SK-N-SH treated with all-trans-retinoic acid at 6 μM for 48 hours (cell line): ENCODE measurements around the gene IFT52.

ENCODE experiments used
- CREB5 ChIP-seq: fragments of 250-450 bp; sonication (Bioruptor Pico); IDR thresholded peaks from 2 replicates; pipeline ENCODE4 v1.5.1; 2020; ENCODE audit warnings: low read depth, mild to moderate bottlenecking, moderate library complexity
- GLIS3 ChIP-seq: fragments of 250-450 bp; sonication (Bioruptor Pico); IDR thresholded peaks from 2 replicates; pipeline ENCODE4 v1.5.0; 2020; ENCODE audit warnings: mild to moderate bottlenecking, moderate library complexity
- ISL1 ChIP-seq: fragments of 250-450 bp; sonication (Bioruptor Pico); IDR thresholded peaks from 2 replicates; pipeline ENCODE4 v2.1.2; 2022; ENCODE audit warnings: mild to moderate bottlenecking, moderate library complexity
- OSR1 ChIP-seq: fragments of 250-450 bp; sonication (Bioruptor Pico); IDR thresholded peaks from 2 replicates; pipeline ENCODE4 v1.8.0; 2022; ENCODE audit warnings: moderate library complexity, mild to moderate bottlenecking, inconsistent platforms
- ZFP3 ChIP-seq: fragments of 250-450 bp; sonication (Bioruptor Pico); IDR thresholded peaks from 2 replicates; pipeline ENCODE4 v1.5.0; 2020; ENCODE audit warnings: mild to moderate bottlenecking, moderate library complexity

- no peak for TF ChIP-seq ZFP3 (CRISPR knock-in tag)
- TF ChIP-seq GLIS3 (CRISPR knock-in tag): no peak
- TF ChIP-seq ISL1 (CRISPR knock-in tag): no peak
- TF ChIP-seq CREB5: no peak
- no peak for TF ChIP-seq OSR1 (CRISPR knock-in tag)
Measured at GRCh38 chr20:43680981-43681380, 90.2 kb downstream of the IFT52 start.
